Activated CD4-positive, alpha-beta T cell treated with anti-CD3 and anti-CD28 coated beads, Interleukin-2, amount 50 U/mL, for 48 hours (primary cell): ENCODE data around the gene CDS2.
A peak's percentile ranks its signal among the peaks of the same experiment; 100 is the strongest.
"Not testable (repeated sequence)": the region's sequence is repeated elsewhere in the genome, so short reads cannot be mapped to it uniquely, and the experiment has no call there.

Experiments used
- DNase-seq, 2 experiments: peaks; one replicate each; pipeline ENCODE4 v3.0.0-alpha.2; 2020

The CDS2 gene

DNA sequence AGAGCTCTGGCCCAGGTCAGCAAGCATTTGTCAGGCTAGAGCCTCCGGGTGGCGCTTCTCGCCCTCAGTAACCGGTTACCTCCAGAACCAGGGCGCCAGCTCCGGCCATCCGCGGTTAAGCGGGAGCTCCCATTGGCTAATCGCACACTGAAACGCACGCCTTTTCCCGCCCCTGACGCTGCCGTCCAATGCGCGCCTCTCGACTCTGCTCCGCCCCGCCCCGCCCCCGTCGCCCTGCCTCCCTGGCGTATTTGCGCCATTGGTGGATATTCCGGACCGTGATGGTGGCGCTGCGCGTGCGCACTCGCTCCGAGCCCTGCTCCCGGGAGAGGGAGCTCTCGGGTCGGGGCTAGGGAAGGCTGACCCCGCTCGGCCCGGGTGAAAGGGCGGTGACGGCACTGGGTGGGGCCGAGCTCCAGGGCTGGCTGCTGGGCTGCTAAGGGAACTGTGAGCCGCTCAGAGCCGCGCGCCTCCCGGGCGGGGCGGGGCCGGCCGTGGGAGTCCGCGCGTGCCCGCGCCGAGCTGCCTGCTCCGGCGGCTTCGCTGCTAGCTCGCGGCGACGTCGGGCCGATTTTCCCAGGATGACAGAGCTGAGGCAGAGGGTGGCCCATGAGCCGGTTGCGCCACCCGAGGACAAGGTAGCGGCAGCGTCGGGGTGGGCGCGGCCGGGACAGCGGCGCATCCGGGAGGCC is at the start of gene CDS2:
Gene CDS2 (plus strand): TSS at position 497 of the 692 bp plus-strand sequence. CDS start 85 bp downstream, at position 582.
- peak; percentile 100 for DNase-seq

DNA sequence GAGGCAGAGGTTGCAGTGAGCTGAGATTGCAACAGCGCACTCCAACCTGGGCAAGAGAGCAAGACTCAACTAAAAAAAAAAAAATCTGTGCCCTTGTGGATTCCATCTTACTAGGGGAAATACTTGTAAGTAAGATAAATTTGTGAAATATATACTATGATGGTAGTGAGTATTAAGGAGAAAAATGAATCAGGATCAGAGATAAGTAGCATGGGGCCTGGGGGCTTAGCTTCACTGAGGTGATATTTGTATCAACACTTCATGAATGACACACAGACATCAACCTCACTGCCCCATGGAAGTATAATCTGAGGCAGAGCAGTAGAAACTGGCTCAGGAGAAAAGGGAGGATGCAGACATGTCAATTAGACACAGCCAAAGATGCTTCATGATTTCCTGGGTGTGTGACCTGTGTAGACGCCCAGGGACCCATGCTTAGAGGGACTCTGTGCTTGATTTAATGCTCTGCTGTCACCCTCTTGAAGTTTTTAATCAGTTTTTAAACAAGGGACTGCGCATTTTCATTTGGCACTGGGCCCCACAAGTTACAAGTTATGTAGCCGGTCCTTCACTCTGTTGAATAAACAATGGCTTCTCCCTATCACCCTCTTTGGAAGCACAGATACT is 48.9 kb upstream of the CDS2 start:
- DNase-seq: peak in 1 of 2 experiments; percentile 13

DNA sequence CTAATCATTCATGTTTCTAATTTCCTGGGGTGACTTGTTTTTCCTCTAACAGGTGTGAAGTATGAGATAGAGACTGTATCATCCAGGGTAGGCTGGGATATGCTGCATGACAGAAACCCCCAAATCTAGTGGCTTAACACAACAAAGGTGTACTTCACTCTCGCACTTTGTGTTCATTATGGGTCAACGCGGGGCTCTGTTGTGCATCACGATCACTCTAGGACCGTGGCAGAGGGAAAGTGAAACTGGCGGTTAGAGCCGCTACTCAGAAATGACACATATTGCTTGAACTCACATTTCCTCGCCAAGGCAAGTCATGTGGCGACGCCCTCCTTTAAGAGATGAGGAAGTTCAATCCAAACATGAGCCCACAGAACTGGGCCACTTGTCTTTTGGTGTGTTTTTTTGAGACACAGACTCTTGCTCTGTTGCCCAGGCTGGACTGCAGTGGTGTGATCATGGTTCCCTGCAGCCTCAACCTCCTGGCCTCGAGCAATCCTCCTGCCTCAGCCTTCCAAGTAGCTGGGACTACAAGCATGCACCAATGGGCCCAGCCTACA is 48.3 kb upstream of the CDS2 start:
- DNase-seq: peak; percentile 73 to 83

GRCh38 chr20:5080384-5080877 is 46.4 kb upstream of the CDS2 start:
- DNase-seq: peak in 1 of 2 experiments; percentile 19

- no peak for DNase-seq
Observed at GRCh38 chr20:5085380-5085779, 41.4 kb upstream of the CDS2 start.

DNA sequence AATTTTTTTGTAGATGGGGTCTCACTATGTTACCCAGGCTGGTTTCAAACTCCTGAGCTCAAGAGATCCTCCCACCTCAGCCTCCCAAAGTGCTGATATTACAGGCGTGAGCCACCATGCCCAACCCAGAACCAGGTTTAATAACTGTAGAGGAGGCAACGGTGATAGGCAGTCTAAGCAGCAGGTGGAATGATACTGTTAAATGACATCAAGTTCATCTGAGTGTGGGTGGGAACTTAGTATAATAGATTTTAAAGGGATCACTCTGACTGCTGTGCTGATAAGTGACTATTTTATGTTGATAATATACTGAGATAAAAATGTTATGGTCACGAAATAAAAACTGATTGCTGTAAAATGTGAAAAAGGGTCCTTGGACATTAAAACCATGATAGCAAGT is 38.1 kb upstream of the CDS2 start:
- no peak for DNase-seq

GRCh38 chr20:5090191-5090590 is 36.6 kb upstream of the CDS2 start:
- DNase-seq: no peak

- DNase-seq: no peak
Observed at GRCh38 chr20:5091902-5092301, 34.9 kb upstream of the CDS2 start.

- DNase-seq: no peak
Observed at GRCh38 chr20:5092765-5093339, 34.0 kb upstream of the CDS2 start.

DNA sequence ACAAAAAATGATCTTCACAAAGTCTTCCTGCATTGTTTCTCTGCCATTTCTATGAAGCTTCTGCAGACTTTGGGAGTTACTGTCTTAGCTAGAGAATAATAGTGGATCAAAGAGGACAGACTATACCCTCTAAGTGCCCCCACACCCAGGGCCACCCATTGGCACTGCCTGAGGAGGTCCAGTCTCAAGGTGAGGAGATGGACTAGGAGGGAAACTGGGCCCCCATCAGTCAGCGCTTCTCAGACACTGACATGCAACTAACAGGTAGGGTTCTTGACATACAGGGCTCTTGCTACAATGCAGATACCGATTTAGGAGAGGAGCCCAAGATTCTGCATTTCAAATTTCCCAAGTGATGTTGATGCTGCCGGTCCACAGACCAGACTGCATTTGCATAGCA is 31.4 kb upstream of the CDS2 start:
- DNase-seq: no peak

GRCh38 chr20:5095931-5096330 is 30.9 kb upstream of the CDS2 start:
- no peak for DNase-seq

DNA sequence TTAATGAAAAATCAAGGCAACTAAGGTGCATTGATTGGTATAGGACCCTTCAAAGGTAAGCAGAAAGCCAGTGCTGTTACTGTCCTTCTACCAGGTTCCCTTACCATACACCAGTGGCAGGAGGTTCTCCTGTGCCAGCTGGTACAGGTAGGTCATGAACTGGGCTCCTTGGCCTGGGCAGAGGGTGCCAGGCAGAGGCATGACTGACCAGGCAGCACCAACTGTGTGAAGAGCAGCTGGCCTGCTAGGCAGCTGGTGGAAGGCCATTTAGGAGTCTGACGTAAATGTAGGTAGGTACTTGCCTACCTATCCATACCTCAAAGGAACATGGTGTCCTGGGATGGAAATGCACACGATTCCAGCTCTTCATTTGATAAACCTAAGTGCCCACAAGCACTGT is 30.3 kb upstream of the CDS2 start:
- DNase-seq: no peak

DNA sequence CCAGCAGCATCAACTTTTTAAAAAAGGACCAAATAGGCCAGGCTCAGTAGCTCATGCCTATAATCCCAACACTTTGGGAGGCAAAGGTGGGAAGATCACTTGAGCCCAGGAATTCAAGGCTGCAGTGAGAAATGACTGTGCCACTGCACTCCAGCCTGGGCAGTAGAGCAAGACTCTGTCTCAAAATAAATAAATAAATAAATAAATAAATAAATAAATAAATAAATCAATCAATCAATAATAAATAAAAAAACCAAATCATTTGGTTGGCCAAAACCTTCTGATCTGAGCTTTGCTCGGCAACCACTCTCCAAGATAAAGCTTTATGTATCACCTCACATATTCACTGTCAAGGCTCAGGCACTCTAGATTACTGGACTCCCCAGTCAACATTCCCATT is 27.8 kb upstream of the CDS2 start:
- not testable (repeated sequence) for DNase-seq

- DNase-seq: not testable (repeated sequence)
Observed at GRCh38 chr20:5099909-5100308, 26.9 kb upstream of the CDS2 start.

- peak; percentile 82 to 85 for DNase-seq
Observed at GRCh38 chr20:5100684-5101347, 26.0 kb upstream of the CDS2 start.

DNA sequence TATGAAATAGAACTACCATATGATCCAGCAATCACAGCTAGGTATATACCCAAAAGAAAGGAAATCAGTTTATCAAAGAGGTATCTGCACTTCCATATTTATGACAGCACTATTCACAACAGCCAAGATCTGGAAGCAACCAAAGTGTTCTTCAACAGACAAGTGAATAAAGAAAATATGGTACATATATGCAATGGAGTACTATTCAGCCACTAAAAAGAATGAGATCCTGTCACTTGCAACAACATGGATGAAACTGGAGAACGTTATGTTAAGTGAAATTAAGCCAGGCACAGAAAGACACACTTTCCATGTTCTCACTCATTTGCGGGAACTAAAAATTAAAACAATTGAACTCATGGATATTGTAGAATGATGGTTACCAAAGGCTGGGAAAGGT is 22.3 kb upstream of the CDS2 start:
- no peak for DNase-seq

DNA sequence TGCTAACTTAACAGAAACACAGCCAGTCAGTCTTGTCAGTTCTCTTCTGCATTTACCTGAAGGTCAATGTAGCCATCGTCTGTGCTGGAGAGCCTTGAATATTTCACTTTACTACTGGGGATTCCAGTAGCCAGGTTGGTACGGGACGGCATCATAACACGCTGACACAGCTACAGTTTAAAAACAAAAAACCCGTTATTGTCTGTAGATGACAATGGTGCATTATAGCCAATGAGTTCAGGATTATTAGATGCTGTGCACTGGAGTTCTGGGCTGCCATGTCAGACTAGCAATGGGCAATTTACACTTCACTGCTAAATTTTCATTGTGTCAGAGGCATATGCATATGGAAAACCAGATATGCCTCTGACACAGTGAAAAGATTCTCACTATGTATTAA is 17.5 kb upstream of the CDS2 start:
- DNase-seq: no peak

DNA sequence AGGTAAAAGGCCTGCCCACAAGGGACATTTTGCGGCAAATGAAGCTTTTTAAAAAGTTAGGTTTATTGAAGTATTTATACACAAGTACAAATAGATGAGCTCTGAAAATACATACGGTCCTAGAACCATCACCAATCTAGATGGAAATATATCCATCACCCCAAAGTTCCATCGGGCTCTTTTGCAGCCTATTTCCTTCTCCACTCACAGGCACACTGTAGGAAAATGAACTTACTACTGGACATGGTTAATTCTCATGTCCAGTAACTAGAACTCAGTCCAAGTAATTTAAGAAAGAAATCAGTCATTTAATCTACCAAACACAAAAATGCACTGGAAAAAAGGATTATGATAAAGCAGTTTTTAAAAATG is 13.2 kb upstream of the CDS2 start:
- DNase-seq: no peak

DNA sequence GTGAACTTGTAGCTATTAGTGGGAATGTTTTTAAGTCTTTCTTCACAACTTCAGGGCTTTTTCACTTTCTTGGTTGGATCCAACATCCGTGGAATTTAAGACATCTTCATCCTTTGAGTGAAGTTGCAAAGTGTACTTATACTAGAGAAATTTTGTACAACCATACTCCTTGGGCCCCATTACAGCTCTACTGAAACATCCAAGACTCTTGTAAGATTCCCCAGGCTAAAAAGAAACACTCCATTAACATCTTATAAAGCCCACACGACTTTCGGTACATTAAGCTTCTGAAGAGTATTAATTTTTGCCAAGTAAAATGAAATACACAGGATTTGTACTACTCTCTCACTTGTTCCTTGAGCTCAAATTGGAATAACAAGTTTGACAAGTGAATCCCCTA is 12.4 kb upstream of the CDS2 start:
- DNase-seq: no peak

DNA sequence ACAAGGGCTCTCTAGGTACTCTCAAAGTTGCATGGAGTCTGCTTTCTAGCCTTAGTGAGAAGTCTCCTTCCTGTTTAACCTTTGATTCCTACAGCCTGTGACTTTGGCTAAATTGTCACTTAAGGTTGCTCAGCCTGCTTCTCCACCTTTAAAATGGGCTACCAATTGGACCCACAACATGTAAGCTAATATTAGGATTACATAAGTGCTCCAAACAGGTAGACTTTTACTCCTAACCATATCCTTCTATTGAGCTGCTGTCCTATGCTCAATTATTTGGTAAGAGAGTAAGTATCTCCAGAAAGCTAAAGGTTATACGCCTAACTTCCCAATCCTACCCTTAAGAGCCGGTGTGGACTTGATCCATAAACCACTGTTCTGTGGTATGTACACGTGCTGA is 9.9 kb upstream of the CDS2 start:
- no peak for DNase-seq

- DNase-seq: no peak
Observed at GRCh38 chr20:5118220-5119142, 8.3 kb upstream of the CDS2 start.

GRCh38 chr20:5119143-5119434 is 7.7 kb upstream of the CDS2 start:
- DNase-seq: no peak
